Omental fat pad (tissue), 4 donors: Measurements from ENCODE around the gene COL6A5. TPM values are rescaled to one million over a fixed set of nuclear protein-coding genes. Genes with fewer than 3 reads are reported as not detected.

Source experiments
- ATAC-seq: fragments of 150-250 bp; one replicate; pipeline ENCODE4 v1.9.1; 2016; ENCODE audit warnings: mild to moderate bottlenecking, moderate library complexity; ENCODE audit not compliant: low FRiP score
- DNase-seq: peaks from one replicate; pipeline ENCODE4 v3.0.0-alpha.2; 2019; ENCODE audit warnings: low spot score
- total RNA-seq, 4 donors: library from RNA; depleted of rRNA; stranded (reverse); fragments of >200 nt; gene quantifications; one replicate each; pipeline ENCODE4 v1.1.0, GENCODE V29; 2016
- TF ChIP-seq, protein P1 (sequence below), 3 donors: fragments of 450-650 bp; IDR thresholded peaks; one replicate each; pipeline ENCODE4 v1.5.1; 2016 to 2017; ENCODE audit warnings: antibody characterized with exemption in 3 of 3, mild to moderate bottlenecking in 3 of 3, moderate library complexity in 2 of 3

The COL6A5 gene
- total RNA-seq, 4 donors from 2014 or later, result 0.09 TPM; not detected in 3

DNA sequence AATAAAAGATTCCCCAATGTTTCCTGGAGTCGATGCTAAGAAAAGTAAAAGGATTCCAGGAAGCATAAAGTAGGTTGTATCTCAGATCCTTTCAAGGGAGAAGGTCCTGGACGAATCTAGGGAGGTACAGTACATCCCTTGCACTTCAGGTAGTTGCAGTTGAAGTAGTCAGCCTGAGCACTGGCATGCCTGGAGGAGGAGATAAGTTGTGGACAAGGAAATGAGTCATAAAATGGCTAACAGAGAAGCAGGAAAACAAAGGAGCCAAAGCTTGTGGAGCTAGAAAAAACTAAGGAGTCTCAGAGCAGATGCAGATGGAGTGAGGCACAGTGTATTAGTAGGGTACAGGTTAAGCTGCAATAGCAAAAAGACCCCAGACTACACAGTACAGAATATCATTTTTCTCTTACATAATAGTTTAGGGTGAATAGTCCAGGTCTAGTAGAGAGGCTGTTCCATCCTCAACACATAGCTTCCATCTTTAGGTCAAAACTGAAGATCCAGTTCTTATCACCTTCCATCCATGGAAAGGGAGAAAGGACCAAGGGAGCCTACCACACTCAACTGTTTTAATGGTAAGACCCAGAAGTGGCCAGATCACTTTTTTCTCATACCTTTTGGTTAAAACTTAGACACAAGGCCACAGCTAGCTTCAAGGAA is 41.3 kb downstream of the COL6A5 start:
- DNase-seq (no peak), ATAC-seq (peak; percentile 41)
- TF ChIP-seq, protein P1, sequence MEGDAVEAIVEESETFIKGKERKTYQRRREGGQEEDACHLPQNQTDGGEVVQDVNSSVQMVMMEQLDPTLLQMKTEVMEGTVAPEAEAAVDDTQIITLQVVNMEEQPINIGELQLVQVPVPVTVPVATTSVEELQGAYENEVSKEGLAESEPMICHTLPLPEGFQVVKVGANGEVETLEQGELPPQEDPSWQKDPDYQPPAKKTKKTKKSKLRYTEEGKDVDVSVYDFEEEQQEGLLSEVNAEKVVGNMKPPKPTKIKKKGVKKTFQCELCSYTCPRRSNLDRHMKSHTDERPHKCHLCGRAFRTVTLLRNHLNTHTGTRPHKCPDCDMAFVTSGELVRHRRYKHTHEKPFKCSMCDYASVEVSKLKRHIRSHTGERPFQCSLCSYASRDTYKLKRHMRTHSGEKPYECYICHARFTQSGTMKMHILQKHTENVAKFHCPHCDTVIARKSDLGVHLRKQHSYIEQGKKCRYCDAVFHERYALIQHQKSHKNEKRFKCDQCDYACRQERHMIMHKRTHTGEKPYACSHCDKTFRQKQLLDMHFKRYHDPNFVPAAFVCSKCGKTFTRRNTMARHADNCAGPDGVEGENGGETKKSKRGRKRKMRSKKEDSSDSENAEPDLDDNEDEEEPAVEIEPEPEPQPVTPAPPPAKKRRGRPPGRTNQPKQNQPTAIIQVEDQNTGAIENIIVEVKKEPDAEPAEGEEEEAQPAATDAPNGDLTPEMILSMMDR (IDR thresholded peaks at IDR 0.05), result no peak

DNA sequence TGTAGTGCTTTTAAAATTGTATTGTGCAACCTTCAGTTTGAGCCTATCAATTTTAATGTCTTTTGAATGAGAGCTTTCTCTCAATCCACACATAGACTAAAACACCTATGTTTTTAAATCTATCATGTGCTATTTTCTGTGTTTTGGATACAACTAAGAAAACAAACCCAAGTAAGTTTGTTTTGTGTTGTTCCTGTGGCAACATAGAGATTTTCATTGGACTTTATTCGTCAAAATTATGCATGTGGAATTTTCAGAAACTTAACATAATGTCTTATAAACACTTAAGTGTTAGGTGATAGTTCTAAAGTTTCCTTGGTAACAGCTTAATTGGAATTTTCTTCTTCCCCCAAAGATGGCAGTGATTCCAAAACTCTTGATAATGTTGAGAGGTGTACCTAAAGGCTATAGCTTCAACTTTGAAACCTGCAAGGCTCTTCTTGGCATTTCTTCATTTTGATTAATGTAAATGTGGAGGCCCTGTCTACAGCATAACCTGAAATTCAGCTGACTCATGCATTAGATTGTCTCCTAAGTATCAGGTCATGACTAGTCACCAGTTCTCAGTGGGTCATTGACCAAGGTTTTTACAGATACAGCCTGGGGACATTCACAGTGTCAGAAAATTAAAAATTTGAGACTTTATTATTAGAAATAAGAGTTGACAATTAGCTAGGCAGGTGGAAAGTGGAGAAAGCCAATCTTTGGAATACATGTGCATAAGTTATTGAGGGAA is 44.4 kb downstream of the COL6A5 start:
- DNase-seq (no peak), ATAC-seq (no peak)
- TF ChIP-seq, protein P1 (IDR thresholded peaks at IDR 0.05), result no peak

DNA sequence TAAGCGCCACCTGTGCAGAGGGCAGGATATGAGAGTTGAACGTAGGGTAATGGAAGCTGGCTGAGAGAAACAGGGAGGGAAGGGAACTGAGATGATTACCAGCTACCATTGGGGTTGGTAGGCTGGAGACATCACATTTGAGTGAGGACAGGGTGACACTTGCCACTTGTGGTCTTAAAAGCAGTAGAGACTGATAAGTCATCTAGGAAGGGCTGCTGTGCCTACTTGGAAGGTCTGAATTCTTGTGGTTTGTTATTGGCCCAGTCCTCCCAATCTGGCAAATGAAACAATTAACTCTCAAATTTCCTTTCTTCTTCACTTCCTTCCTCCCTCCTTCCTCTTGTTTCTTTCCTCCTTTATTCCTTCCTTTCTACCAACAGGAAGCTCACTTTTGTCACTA is 46.8 kb downstream of the COL6A5 start:
- no peak for DNase-seq
- no peak for ATAC-seq
- TF ChIP-seq, protein P1 (IDR thresholded peaks at IDR 0.05), result no peak

DNA sequence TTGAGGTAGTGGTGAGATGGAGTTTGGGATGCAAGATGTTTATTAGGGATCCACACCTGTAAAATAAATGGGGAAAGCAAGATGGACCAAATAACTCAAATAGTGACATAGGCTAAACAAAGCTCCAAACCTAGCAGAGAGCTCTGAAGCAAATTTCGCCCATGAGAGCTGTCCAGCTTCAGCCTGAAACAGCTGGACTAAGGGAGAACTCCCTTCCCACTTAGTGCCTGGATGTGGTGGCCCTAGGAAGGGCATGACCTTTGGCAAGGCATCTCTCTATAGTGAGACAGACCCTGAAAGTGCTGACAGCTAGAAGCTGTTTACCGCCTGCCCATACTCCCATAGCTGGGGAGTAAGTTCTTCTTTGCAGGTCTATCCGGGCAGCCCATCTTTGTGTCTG is 48.1 kb downstream of the COL6A5 start:
- DNase-seq, result no peak
- no peak for ATAC-seq
- TF ChIP-seq, protein P1 (IDR thresholded peaks at IDR 0.05), result no peak

DNA sequence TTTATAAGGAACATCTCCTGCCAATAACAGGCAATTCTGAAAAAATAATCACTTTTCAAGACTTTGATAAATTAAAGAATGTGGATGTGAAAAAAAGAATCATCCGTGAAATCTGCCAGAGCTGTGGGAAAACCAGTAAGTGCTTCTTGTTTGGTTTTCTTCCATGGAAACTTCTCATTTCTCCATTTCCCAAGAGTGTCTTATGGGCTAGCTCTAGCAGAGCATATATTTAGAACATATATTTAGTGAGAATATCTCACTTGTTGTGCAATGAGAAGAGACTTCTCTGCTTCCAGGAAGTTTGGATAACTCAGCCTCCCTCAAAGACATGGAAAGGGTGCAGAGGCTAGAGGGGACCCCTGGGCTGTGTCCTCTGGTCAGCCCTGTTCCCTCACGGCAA is 49.9 kb downstream of the COL6A5 start:
- no peak for DNase-seq
- TF ChIP-seq, protein P1 (IDR thresholded peaks at IDR 0.05), result no peak
- ATAC-seq, result no peak

DNA sequence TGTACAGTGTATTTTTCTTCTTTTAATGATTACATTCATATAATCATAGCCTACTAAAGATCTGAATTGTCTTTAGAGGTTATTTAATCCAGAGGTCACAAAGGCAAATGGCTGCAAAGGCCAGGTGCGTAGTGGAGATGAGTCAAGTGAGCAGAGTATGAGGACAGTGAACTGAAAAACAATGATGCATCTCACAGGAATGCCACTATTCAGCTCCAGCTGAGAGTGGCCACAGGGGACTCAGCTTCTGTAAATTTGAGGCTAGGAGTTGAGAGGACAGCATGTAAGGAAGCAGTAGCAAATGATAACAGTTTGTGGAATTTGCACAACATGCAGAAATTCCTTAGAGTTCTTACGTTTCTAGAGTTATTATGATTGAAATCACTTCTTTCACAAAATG is 50.4 kb downstream of the COL6A5 start:
- DNase-seq (no peak), ATAC-seq (no peak)
- TF ChIP-seq, protein P1 (IDR thresholded peaks at IDR 0.05), result no peak

DNA sequence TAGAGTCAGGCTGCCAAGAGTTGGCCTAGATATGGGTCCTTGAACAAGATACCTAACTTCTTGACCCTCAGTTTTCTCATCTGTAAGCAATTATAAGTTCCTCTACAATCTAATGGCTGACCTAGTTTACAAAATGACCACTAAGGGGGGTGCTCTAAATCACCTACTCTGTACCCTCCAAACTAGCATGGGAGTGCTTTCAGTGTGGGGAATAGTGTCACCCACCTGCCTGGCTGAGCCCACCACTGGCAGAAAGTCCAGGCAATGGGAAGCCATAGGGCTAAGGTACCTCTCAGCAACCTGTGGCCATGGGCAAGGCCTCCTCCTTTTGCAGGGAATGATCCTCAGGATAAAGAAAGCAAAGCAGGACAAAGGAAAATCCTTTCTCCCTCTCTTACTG is 58.9 kb downstream of the COL6A5 start:
- TF ChIP-seq, protein P1 (IDR thresholded peaks at IDR 0.05), result no peak
- DNase-seq, result no peak
- no peak for ATAC-seq
